ENCODE data around the gene ASIC5. TPM values are rescaled to one million over a fixed set of nuclear protein-coding genes. Genes with fewer than 3 reads are reported as not detected.
"Not testable (repeated sequence)": the region's sequence is repeated elsewhere in the genome, so short reads cannot be mapped to it uniquely, and the experiment has no call there.

The ASIC5 gene
- total RNA-seq, 1 donor from 2014 or later: not detected

DNA sequence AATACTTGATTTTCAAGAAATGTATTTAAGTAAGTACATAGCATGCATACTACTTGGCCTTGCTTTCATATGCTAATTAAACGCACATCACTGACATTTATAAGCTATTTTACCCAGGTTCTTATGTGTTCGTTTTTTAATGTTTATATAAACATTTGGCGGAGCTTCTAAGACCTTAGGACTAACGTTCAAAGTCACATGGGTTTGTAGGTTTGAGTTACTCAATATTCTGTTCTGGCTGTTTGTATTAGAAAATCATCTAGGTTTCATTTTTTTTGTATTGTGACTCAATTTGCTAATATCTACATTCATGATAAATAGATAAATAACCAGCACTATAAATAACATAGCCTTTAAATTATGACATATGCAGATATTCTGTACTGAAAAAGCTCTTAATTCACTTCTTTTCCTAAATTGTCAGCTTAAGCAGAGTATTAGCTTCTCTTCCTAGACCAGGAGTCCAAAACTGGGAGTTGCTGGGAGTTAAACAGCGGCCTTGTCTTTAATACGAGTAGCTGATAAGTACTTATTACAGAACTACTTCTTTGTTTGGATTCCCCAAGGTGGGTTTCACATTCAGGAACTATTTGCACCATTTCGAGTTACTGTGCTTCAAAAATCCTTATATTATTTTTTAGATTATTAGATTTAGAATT lies 65.3 kb downstream of the ASIC5 start:
- DNase-seq (ENCODE audit: low read depth in 2 of 2): no peak

DNA sequence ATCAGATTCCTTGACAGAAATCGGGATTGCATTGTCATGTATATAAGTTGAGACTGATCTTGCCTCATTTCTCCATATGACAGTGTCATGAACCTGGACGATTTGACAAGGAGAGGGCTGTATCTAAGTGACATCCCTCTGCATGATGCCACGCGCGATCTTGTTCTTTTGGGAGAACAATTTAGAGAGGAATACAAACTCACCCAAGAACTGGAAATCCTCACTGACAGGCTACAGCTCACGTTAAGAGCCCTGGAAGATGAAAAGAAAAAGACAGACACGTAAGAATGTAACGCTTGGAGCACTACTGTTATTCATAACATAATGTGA lies 66.3 kb downstream of the ASIC5 start:
- no peak for DNase-seq (ENCODE audit: low read depth in 2 of 2)

DNA sequence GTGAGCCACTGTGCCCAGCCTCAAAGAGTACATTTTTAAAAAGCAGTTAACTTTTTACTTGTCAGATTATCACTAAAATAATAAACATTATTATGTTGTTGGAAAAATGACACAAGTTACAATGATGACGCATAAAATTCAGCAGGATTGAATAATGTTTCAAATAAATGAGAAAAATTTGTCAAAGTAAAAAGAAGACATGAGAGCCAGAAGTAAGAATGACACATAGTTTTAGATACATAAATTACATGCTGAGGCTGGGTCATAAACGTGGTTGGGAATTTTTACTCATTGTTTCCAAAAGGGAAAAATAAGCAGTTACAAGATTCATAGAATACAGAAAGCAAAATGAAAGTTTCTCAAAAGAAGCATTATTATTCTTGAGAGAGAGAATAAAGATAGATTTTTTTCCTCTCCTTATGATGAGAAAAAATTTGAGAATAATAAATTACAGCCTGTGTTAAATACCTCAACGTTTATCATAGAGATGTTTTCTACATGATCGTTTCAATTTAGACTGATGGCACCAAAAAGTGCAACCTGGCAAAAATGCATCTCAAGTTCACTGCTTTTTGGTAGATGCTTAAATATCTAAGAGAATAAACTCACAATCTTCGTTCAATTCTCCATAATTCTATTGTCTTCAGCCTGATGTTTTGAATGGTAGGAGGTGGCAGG lies 66.8 kb downstream of the ASIC5 start:
- no peak for DNase-seq (ENCODE audit: low read depth in 2 of 2)

DNA sequence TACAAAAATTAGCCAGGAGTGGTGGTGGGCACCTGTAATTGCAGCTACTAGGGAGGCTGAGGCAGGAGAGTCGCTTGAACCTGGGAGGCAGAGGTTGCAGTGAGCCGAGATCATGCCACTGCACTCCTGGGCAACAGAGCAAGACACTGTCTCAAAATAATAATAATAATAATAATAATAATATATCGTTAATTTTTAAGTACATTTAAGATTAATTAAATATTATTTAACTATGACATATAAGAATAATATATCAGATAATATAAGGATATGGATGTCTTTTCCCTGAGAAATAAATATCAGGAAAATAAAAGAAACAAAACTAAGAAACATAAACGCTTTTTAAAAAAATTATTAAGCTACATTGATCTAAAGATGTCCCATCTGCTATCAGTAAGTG lies 68.5 kb downstream of the ASIC5 start:
- not testable (repeated sequence) for DNase-seq (ENCODE audit: low read depth in 2 of 2)

DNA sequence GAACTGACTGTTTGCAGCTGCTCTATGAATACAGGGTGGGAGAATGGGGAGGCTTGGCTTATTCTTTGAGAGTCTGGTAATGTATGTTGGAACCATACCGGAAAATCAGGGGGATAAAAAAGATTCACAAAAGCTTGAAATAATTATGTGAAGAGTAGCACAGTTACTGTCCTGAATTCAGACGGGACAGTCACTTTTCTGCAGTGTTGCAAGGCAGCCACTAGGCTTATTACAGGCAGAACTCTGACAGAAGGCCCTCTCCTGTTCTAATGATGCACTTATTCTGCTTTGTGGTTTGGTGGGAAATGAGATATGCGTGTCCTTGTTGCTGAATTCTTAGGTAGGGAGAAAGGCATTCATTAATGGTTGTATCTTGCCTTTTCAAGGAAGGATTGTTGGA lies 70.1 kb downstream of the ASIC5 start:
- DNase-seq (ENCODE audit: low read depth in 2 of 2): no peak

DNA sequence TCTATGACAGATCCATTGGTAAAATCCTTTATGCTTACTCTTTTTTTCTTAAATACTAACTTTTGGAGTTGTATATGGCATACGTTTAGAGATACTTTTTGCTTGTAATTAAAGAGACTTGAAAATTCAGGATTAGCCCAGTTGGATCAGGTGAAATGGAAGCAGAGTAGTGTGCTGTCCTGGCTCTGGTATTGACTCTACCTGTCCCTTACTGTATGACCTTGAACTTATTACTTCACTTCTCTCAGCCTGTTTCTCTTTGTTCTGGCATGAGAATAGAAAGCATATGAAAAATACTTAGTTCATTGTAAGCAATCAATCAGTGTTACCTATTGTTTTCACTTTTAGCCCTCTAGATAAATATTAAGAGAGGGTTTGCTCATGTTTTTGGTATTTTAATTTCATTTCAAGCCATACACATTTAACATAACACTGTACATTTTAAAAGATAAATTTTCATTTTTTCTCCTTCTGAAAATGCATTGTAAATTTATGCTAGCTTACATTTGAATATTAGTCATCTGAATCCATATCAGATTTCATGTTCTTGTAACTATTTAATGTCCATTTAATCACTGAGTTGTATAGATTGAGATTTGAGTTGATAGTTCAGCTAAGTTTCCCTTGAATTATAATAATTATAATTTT lies 71.4 kb downstream of the ASIC5 start:
- no peak for DNase-seq (ENCODE audit: low read depth in 2 of 2)

DNA sequence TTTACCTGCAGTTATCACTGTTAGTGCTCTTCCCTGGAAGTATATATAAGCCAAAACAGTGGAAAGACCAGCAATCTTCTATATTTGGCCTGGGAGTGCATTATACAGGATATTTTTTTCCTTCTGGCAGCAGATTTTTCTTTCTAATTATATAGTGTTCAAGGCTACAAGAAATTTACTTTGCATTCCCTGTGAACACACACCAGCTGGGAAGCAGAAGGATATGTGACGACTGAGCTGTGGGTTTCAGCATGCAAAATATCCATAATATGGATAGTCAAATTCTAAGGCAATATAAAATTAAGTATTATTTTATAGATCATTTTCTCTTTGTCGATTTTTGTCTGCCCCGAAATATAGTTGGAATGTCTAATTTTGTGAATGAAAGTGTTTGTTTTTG lies 76.1 kb downstream of the ASIC5 start:
- DNase-seq (ENCODE audit: low read depth in 2 of 2): no peak

DNA sequence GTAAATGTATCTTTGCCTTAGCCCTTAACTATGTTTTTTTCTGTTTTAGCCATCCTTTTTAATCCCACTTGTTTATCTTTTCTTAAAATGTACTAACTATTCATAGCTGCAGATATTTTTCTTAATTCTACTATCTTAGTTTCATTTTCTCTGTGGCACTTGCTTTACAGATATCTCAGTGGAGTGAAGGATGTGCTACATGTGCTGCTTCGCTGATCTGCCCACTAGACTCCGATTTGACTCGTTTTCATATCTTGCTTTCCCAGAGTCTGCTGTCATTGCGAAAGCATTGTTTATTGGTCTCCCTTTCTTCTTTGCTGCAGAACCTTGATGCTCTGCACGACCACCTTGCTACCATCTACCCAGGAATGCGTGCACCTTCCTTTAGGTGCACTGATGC lies 76.7 kb downstream of the ASIC5 start:
- DNase-seq (ENCODE audit: low read depth in 2 of 2): no peak

DNA sequence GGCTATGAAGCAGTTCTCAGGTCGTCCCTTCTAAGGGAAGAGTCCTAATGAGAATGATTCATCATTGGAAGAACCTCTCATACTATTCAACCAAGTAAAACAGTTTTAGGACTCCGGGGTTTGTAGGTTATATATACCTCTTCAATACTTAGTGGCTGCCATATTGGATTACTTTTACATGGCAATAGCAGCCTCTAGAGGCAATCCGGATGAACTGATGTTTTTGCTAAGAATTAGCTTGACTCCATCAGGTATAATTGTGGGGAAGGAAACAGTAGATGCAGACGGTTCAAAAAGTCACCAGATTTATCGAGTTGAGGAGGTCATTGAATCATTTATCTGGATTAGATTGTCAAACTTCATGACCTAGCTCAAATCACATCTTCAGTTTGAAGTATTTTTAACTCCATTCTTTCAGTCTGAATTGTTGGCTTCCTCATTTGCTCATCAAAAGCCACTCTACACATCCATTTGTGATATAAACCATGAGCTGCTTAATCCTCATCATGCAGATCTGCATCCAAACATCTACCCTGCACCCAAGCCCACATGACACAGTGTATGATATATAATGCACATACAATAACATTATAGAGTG lies 78.9 kb downstream of the ASIC5 start:
- DNase-seq (ENCODE audit: low read depth in 2 of 2): peak; percentile 53 to 57

DNA sequence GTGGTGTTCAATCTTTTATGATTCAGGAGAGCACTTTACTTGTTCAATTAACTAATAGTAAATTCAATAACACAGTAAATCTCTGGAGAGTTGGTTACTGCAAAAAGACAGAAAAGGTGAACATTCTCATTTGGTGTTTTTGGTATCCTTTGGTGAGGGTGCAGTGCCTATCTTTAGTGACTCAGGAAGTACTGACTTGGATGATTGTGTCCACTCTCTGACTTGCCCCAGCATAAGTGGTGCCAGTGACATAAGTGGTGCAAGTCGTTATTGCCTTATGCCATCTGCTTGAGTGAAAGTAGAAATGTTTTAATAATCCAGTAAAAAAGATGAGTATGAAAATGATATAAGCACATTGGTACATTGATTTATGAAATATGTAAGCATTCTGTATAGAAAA lies 80.2 kb downstream of the ASIC5 start:
- no peak for DNase-seq (ENCODE audit: low read depth in 2 of 2)

DNA sequence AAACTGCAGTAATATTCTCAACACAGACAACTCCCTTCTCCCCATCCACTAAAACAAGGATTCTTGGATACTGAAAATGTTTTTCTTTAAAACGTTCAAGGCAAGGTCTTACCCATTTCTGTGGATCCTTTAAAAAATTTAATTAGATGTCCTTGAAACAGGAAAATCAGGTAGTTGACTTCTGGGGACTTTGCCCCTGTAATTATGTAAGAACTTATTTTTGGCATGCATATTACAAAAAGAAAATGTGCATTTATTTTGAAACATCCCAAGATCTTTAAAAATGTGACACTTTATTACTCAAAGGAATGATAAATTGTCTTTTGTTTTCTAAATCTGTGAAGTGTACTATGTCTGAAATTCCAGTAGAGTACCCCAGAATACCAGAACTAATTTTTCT lies 81.4 kb downstream of the ASIC5 start:
- DNase-seq (ENCODE audit: low read depth in 2 of 2): no peak

DNA sequence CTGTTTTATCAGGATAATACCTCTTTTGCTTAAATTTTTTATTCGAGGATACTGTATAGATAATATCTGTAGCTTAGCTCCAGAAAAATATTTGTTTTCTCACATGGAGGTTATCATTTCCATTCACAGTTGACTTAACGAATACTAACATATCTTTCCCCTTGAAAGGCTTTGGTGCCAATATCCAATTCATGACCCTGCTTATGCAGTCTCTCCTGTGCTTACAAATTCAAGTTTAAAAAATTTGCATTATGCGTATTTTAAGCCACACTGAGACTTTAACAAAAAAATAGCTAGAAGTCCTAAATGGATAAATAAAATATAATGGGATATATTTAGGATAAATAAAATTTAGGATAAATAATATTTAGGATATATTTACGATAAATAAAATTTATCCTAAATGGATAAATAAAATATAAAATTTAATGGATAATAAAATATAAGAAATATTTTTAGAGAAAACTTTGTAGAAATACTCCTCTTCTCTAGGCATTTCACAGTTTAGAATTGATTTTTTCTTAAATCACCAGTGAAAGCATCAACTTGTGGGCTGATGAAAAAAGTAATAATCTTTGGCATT lies 84.7 kb downstream of the ASIC5 start:
- DNase-seq (ENCODE audit: low read depth in 2 of 2): no peak

DNA sequence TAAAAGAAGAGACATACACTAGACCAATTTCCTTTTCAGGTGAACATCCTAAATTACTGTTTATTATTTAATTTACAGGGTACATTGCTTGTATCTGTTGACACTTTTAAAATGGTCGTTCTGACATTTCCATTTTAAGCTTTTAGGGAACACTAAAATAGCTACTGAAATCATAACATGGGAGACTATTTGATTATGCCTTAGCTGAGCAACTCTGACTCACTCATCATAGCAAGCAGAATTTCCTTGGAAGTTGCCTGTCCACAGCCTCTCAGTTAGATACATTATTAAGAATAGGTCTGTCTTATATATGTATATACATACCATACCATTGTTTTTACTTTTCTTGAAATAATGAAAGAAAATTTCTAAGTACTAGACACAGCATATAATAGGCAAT lies 85.3 kb downstream of the ASIC5 start:
- DNase-seq (ENCODE audit: low read depth in 2 of 2): no peak

Other genes starting within 250 kb of the ASIC5 start
- gene GUCY1A1, start 199.4 kb downstream of the ASIC5 start, total RNA-seq: 43.2 and 50.6 TPM in 2 replicates
- 7.3 and 8.7 TPM in 2 replicates for gene GUCY1B1, start 107.3 kb downstream of the ASIC5 start, total RNA-seq
- gene TDO2, start 37.4 kb upstream of the ASIC5 start, total RNA-seq: not detected in 2 replicates
- gene CTSO, start 87.6 kb upstream of the ASIC5 start, total RNA-seq: 4.9 and 10.7 TPM in 2 replicates